ENCODE measurements around the gene MAP4. TPM values are rescaled to one million over a fixed set of nuclear protein-coding genes. Genes with fewer than 3 reads are reported as not detected.
A peak's percentile ranks its signal among the peaks of the same experiment; 100 is the strongest.

Gene MAP4
- total and polyA plus RNA-seq, 12 donors: 141 to 1,345 (median 894) TPM

DNA sequence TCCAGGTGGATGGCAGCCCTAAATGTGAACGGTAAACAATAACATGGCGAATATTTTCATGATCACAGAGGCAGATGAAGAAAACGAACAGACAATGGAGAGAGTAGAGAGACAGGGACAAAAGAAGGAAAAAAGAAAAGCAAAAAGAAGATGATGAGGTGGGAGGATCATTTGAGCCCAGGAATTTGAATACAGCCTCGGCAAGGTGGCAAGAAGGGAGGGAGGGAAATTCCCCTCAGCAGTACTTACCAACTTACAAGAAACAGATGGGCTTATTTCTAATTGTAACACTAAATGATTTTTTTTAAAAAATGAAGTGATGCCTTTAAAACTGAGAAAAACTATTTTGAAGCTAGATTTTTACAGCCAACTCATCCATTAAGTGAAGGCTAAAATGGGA, 6.0 kb upstream of the MAP4 start:
- peaks cover 0 to 28% (median 0%) of the 10 kb centered on the region in 9 donors for H3K36me3 ChIP-seq
- ATAC-seq (no peak), DNase-seq (no peak)
- peaks cover 19 to 98% (median 62%) of the 10 kb centered on the region in 9 donors for H3K4me1 ChIP-seq
- no peaks in the 10 kb centered on the region for H3K27me3 ChIP-seq
- peak overlapping the region in 4 of 10 donors; percentile 36 to 76 (median 60) for H3K27ac ChIP-seq
- intact Hi-C loops (cut with DNase I): no loop called here
- no peak for TF ChIP-seq CTCF (IDR thresholded peaks at IDR 0.05)
- no peak overlapping the region for H3K4me3 ChIP-seq
- 86% methylated on average over 4 of the region's 4 CpGs for WGBS, 2 donors
- H3K9me3 ChIP-seq: no peaks in the 10 kb centered on the region

- no peak overlapping the region for H3K4me3 ChIP-seq
- no peaks in the 10 kb centered on the region for H3K9me3 ChIP-seq
- peaks cover 18 to 97% (median 66%) of the 10 kb centered on the region in 9 donors for H3K4me1 ChIP-seq
- no peak for TF ChIP-seq CTCF (IDR thresholded peaks at IDR 0.05)
- H3K36me3 ChIP-seq: peaks cover 0 to 28% (median 0%) of the 10 kb centered on the region in 9 donors
- intact Hi-C loops (cut with DNase I): loop anchor here in 3 of 10 donors (5.0 to 10.0 kb wide), 2 partner anchors 66 to 68 kb away; no protein-coding TSS in a partner anchor
- ATAC-seq (peak in 6 of 8 donors; percentile 37 to 82 (median 52)), DNase-seq (no peak)
- peak overlapping the region; percentile 28 to 85 (median 71) for H3K27ac ChIP-seq
- 38 to 51% methylated on average over 3 of the region's 3 CpGs for WGBS, 2 donors
- no peaks in the 10 kb centered on the region for H3K27me3 ChIP-seq
These were observed 2.6 kb upstream of the MAP4 start for GRCh38 chr3:48018841-48019240.

GRCh38 chr3:48015431-48016180, 610 bp downstream of the MAP4 start:
- DNase-seq (no peak), ATAC-seq (peak in 1 of 8 donors; percentile 13)
- Histone ChIP-seq H3K4me1 (peaks cover 15 to 99% (median 77%) of the 10 kb centered on the region in 9 donors), H3K27me3 (no peaks in the 10 kb centered on the region), H3K27ac (peak overlapping the region in 9 of 10 donors; percentile 30 to 85 (median 76)), H3K36me3 (peaks cover 0 to 18% (median 0%) of the 10 kb centered on the region in 9 donors), H3K4me3 (peak overlapping the region in 9 of 10 donors; percentile 14 to 44 (median 38)), H3K9me3 (no peaks in the 10 kb centered on the region)
- intact Hi-C loops (cut with DNase I): loop anchor here in 3 of 10 donors (5.0 to 10.0 kb wide), 2 partner anchors 69 to 72 kb away; no protein-coding TSS in a partner anchor
- WGBS, 2 donors: 47 to 50% methylated on average over 3 of the region's 3 CpGs
- no peak for TF ChIP-seq CTCF (IDR thresholded peaks at IDR 0.05)

- H3K9me3 ChIP-seq: no peaks in the 10 kb centered on the region
- H3K27me3 ChIP-seq: no peaks in the 10 kb centered on the region
- no peak for DNase-seq
- WGBS, 2 donors: 83 to 90% methylated on average over 2 of the region's 2 CpGs
- peaks cover 0 to 17% (median 0%) of the 10 kb centered on the region in 9 donors for H3K36me3 ChIP-seq
- H3K27ac ChIP-seq: peak overlapping the region; percentile 18 to 85 (median 70)
- intact Hi-C loops (cut with DNase I): loop anchor here in 5 of 10 donors (5.0 to 10.0 kb wide), 2 partner anchors 70 to 73 kb away; no protein-coding TSS in a partner anchor
- H3K4me3 ChIP-seq: peak overlapping the region in 7 of 10 donors; percentile 27 to 44 (median 39)
- peaks cover 15 to 99% (median 72%) of the 10 kb centered on the region in 9 donors for H3K4me1 ChIP-seq
- ATAC-seq: no peak
- no peak for TF ChIP-seq CTCF (IDR thresholded peaks at IDR 0.05)
These were observed 1.9 kb downstream of the MAP4 start for GRCh38 chr3:48014358-48014757.

Data from heart right ventricle (tissue), 16 donors.